ENCODE results near the gene FOXL2NB.

The FOXL2NB gene

DNA sequence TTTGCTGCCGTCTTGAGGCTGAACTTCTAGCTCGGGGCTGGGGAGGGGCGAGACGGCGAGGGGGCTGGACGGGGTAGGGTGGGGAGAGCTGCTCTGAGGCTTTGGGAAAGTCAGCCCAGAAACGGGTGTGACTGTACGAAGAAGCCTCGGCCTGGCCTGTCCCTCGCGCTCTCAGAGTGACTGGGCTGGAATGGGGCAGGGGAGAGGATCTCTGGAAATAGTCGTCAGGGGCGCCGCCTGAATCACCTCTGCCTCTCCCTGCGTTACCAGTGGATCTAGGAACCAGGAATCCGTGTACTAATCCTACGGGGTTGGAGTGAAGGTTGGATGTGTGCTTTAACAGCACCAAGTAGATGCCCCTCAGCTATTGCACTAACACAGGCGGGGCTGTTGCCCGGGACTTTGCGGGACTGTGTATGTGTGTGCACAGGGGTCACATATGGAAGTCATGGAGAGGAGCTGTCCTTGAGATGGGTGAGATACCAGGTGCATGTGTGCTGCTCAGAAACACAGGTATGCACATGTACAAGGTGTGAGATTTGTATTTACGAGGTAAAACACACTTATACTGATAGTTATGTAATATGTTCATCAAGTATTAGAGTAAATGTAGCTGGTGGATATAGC is 591 bp downstream of the FOXL2NB start:
- DNase-seq, result no peak

- DNase-seq, result no peak
Measured at GRCh38 chr3:138948371-138949001, 1.5 kb downstream of the FOXL2NB start.

- DNase-seq, result no peak
Measured at GRCh38 chr3:138949002-138949418, 2.0 kb downstream of the FOXL2NB start.

DNA sequence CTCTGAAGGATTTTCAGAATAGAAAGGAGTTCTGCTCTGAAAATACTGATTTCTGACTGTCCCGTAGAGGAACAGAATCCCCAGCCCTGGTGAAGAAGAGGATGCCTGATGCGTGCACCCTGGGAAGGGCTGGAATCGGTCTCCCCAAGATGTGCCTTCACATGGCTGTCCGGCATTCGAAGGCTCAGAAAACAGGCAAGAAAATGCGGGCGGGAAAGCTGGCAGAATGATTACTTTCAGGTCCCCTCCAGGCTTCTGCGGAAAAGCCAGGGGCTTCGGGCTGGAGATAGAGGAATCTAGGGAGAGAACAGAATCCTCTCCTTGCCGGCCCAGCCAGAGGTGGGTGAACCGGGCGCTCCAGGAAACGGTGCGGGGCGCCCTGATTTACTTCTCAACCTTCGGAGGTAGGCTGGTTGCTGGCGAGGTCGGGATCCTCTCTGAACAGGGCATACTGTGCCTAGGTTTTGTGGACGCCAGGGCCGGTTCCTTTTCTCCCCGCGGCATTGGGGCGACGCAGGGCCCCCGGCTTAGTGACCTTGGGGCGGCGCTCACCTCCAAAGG is 2.5 kb downstream of the FOXL2NB start:
- DNase-seq, result no peak

DNA sequence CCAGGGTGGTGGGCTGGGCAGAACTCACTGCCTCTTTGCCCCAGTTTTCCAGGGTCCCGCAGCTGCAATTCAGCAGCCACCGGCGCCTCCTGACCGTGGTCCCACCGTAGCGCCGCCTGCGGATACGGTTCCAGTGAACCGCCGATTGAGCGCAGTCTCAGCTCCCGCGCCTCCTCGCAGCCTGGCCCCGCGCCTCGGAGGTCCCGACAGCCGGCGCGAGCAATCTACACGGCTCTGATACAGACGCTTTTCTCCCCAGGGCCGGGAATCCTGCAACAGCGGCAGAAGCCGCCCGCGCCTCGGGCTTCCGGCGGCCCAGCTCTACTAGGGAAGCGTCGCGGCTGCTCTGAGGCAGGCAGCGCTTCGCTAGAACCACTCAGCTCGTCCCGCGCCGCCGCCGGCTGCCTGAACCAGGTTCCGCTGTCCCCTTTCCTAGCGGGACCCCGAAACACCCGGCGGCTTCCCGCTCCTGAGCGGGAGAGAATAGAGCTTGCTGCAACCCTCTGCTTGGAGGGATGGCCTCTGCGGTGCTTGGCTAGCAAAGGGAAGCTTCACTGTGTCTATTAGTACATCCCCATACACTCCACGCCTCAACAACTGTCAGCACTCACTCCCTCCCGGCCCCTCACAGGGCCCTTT is 3.1 kb downstream of the FOXL2NB start:
- no peak for DNase-seq

GRCh38 chr3:138950701-138951100 is 3.7 kb downstream of the FOXL2NB start:
- DNase-seq, result no peak

- DNase-seq, result no peak
Measured at GRCh38 chr3:138960417-138960852, 13.4 kb downstream of the FOXL2NB start.

DNA sequence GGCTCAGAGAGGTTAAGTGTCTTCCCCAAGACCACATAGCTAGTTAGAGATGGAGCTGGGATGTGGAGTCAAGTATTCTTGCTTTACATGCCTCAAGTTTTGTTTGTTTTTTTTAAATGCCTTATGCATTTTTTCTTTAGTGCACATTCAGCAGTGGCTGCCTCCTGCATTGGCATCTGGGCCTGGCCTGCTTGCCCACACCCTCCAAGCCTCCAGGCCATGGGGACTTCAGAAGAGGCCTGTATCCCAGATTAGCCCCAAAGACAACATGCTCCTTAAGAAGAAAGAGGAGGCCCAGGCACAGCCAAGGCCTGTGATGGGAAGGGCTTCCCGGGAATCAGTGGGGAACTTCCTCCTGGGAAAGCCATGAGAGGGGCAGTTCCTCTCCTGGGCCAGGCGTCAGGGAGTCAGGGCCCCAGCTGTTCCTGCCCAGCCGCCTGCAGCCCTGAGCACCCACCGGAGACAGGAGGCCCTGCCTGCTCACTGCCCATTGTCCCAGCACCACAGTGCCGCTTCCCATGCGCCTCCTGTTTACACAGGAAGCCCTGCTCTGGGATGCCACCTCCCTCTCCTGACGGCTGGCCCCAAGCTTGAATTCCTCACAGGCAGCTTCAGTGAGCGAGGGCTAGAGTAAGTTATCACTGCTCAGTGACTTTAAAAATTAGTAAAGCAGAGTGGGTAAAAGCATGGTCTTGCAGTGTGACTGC is 16.0 kb downstream of the FOXL2NB start:
- no peak for DNase-seq

GRCh38 chr3:138964264-138964663 is 17.2 kb downstream of the FOXL2NB start:
- no peak for DNase-seq

GRCh38 chr3:138964923-138965322 is 17.9 kb downstream of the FOXL2NB start:
- no peak for DNase-seq

GRCh38 chr3:138971766-138972320 is 24.8 kb downstream of the FOXL2NB start:
- DNase-seq, result no peak

DNA sequence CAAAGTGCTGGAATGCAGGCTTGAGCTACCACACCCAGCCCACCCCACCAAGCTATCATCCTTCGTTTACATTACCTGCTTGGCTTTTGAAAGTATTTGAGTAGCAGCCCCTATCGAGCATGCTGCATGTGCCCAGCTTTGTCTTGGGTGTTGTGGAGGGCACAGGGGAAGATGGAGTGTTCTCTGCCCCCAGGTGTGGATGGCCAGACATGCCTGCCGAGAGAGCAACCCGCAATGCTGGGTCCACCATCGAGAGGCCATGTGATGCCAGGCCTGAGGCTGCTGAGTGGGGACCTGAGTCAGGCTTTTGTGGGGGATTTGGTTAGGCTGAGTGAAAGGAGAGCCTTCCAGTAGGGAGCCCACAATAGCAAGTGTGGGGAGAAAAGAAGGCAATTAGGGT is 25.9 kb downstream of the FOXL2NB start:
- DNase-seq, result no peak

DNA sequence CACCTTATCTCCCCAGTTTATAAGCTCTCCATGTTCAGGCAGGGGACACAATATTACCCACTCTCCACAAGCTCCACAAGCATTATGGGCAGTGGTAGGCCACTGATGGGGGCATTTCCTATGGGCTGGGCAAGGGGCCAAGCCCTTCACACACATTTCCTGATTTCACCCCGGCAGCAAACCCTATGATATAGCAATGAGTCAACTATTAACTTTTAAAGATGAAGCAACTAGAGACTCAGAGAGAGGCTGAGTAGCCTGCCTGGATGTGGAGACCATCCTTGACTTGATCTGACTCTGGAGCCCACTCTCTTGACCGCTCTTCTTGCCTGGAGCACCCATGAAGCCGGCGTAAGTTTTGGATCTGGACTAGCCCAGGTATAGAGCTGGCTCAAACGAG is 27.4 kb downstream of the FOXL2NB start:
- DNase-seq, result no peak

DNA sequence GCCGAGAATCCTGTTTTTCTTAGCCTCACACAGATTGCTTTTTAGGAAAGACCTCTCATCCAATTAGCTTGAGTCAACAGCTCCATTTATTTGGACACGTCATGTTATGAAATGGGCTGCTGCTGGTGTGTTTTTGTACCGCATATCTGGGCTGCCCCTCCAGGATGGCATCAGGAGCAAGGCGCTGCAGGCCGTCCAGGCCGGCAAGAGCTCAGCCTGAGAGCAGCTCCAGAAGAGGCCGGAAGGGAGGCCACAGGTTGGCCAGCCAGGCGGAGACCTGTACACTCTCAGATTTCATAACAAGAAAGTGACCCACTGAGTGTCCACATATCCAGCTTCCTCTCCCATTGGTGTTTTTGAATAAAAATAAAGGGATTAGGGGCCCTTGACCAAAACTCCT is 28.3 kb downstream of the FOXL2NB start:
- no peak for DNase-seq

GRCh38 chr3:138976047-138976446 is 29.0 kb downstream of the FOXL2NB start:
- no peak for DNase-seq

- no peak for DNase-seq
Measured at GRCh38 chr3:138984816-138985215, 37.8 kb downstream of the FOXL2NB start.

- DNase-seq, result no peak
Measured at GRCh38 chr3:138985932-138986331, 38.9 kb downstream of the FOXL2NB start.

DNA sequence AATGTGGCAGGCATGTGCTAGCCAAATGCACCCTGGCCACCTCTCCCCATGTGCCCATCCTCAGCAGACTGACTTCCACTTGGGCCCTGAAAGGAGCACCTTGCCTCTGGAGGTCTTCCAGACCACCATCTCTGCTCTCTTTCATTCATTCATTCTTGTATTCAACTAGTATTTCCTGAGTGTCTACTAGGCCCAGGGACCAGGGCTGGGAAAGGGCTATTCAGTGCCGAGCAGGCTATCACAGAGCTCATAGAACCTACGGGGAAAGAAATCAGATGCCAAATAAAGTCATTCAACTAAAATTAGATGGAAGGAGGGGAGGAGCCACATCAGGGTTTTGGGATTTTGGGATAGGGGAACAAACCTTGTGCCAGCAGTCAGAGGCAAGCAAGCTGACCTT is 40.2 kb downstream of the FOXL2NB start:
- no peak for DNase-seq

DNA sequence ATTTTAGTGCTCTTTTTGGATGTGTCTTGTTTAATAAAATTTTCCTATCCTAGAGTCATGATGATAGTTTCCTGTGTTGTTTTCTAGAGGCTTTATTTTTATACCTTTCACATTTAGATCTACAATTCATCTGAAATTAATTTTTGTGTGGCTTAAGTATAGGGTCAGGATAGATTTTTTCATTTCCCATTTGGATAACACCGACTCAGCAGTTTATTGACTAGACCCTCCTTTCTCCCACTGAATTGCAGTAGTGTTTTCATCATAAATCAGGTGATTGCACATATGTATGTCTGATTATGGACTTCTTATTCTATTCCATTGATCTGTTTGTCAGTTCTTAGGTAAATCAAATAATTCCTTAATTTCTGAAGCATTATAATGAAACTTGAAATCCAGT is 48.7 kb downstream of the FOXL2NB start:
- no peak for DNase-seq

Data from NCI-H1694 (cell line).